ENCODE results near the gene PRKCE.

DNA sequence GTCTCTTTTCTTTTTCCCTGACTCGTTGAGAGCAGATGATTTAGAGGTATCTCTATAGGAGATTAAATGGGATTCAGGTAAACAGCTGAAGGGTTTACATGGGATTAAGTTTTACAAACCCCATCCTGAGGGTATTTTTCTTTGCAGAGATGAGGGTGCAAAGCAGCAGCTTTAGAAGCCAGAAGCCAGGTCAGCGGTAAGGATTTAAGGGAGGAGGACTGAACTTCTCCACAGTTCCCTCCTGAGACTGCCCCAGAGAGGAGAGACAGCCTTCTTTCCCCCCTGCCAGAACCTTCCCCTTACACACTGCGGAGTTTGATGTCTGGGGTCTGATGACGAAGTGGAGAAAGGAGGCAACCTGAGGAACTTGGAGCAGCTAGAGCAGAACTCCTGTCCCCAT, 220.1 kb downstream of the PRKCE start:
- no peak for TF ChIP-seq EZH2 (IDR thresholded peaks at IDR 0.05)
- no peak for TF ChIP-seq POLR2AphosphoS5 (IDR thresholded peaks at IDR 0.05; ENCODE audit: borderline replicate concordance, low read depth, low read length)
- no peak for TF ChIP-seq FOXP2 (optimal IDR thresholded peaks at IDR 0.05; ENCODE audit: control extremely low read depth, extremely low read length, insufficient read depth)
